ENCODE data around the gene SHB. TPM values are rescaled to one million over a fixed set of nuclear protein-coding genes. Genes with fewer than 3 reads are reported as not detected.

SHB gene
- total and polyA plus RNA-seq, 2 of the 8 experiments (the other 6 are each of a cell fraction or from before 2014, with no cell fraction given) = 4.1 to 12.6 TPM

DNA sequence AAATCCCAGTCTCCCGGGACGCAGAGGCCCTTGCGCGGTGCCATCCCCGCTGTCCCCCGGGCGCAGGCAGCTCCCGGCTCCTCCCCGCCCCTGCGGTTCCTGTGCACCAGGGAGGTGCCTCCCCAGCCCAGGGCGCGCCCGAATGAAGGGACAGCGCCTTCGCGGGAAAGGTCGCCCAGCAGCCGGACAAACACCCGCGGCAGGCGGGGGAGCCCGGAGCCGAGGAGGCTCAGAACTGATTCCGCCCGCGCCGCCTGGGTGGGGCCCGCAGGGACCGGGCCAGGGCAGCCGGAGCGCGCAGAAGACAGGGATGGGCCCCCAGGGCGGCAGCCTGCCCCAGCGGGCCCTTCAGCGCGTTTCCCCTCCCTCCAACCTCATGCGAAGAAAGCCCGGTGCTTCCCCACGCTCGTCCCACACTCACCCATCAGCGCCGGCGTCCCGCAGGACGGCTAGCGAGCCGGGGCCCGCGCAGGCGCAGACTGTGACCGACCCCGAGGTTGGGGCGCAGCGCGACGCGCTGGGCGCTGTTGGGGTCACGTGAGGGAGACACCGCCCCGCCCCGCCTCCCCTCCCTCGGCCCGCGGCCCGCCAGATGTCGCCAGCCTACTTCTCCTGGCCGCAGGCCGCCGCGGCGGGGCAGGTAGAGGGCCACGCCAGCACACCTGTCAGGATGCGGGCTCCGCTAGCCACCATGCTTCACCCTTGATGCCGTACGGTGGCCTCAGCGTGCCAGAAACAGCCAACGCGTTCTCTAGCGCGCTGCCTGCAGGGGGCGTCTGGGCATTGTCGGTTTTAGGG, 165.2 kb downstream of the SHB start, which contains the start of gene SLC25A51:
SLC25A51 (minus strand) TSS at position 481 of the 798 bp plus-strand sequence. CDS start 15,577 bp downstream, outside the sequence.
- Histone ChIP-seq H2BK12ac (ENCODE audit: low read depth, low read length) (peak within 1 kb of the TSS; percentile 69; the same call in 1 of the 2 replicates), H3K79me1 (ENCODE audit: low read depth, low read length) (peaks cover 3% of the 10 kb centered on the region; the same call in 1 of the 2 replicates), H3K27ac (ENCODE audit: low read depth, low read length) (no peak within 1 kb of the TSS; the same call in 1 of the 2 replicates), H3K4me2 (ENCODE audit: insufficient read depth in 1 of 2, low read depth in 2 of 2, low read length in 2 of 2) (peak within 1 kb of the TSS; percentile 90 to 94), H2AFZ (ENCODE audit: low read length) (peak within 1 kb of the TSS; percentile 85), H4K91ac (replicated peaks; ENCODE audit: insufficient read length, low read length) (peak within 1 kb of the TSS; percentile 71), H4K8ac (ENCODE audit: extremely low read depth, insufficient read depth, low read length) (peak within 1 kb of the TSS; percentile 84), H3K23me2 (ENCODE audit: low read depth, low read length) (peaks cover 6% of the 10 kb centered on the region), H3K4me3 (ENCODE audit: extremely low read depth in 1 of 4, insufficient read depth in 2 of 4, low read depth in 3 of 4, low read length in 4 of 4) (peak within 1 kb of the TSS; percentile 65 to 90 (median 78)), H3K79me2 (ENCODE audit: control insufficient read depth in 1 of 2, insufficient read depth in 2 of 2, low read length in 2 of 2) (0 out of 4 replicates have a peak, but pooled peaks cover 0 to 6% of the 10 kb centered on the region in 2 experiments), H3K18ac (ENCODE audit: extremely low read depth, low read length) (peak within 1 kb of the TSS; percentile 86; the same call in 1 of the 2 replicates), H4K5ac (ENCODE audit: insufficient read length, low read depth, low read length) (peak within 1 kb of the TSS; percentile 68), H3K56ac (replicated peaks; ENCODE audit: insufficient read length, low read depth, low read length) (peak within 1 kb of the TSS; percentile 85), H3K27me3 (replicated peaks in 1 of 4; ENCODE audit: control insufficient read depth in 3 of 4, extremely low read depth in 1 of 4, insufficient read depth in 3 of 4, low read length in 3 of 4) (peaks cover 0 to 3% (median 0%) of the 10 kb centered on the region in 4 experiments; a peak in 3 of 7 replicates), H3K9me3 (ENCODE audit: insufficient read depth in 2 of 2, low read depth in 1 of 2, low read length in 1 of 2) (no peaks in the 10 kb centered on the region), H4K20me1 (replicated peaks in 1 of 2; ENCODE audit: control insufficient read depth in 1 of 2, insufficient read depth in 2 of 2, low read length in 2 of 2) (peaks cover 0 to 2% of the 10 kb centered on the region in 2 experiments), H3K4ac (replicated peaks; ENCODE audit: insufficient read length, low read depth, low read length) (peak within 1 kb of the TSS; percentile 35), H3K4me1 (replicated peaks in 1 of 4; ENCODE audit: control insufficient read depth in 3 of 4, insufficient read depth in 4 of 4, low read length in 3 of 4) (peaks cover 0 to 8% (median 6%) of the 10 kb centered on the region in 4 experiments; a peak in 3 of 7 replicates), H2BK15ac (ENCODE audit: low read length) (0 out of 2 replicates have a peak within 1 kb of the TSS, but pooled peaks have one; percentile 89), H2AK5ac (ENCODE audit: low read depth, low read length) (no peak within 1 kb of the TSS), H2BK5ac (ENCODE audit: low read depth, low read length) (peak within 1 kb of the TSS; percentile 37; the same call in 1 of the 2 replicates), H3K36me3 (ENCODE audit: control insufficient read depth in 2 of 4, insufficient read depth in 4 of 4, low read length in 3 of 4) (peaks cover 0 to 6% (median 4%) of the 10 kb centered on the region in 4 experiments; a peak in 5 of 8 replicates), H3K23ac (ENCODE audit: insufficient read length) (no peak within 1 kb of the TSS), H2BK120ac (replicated peaks; ENCODE audit: low read depth, low read length) (no peak within 1 kb of the TSS), H3K9ac (replicated peaks in 1 of 4; ENCODE audit: extremely low read depth in 1 of 4, low read depth in 3 of 4, low read length in 3 of 4) (peak within 1 kb of the TSS; percentile 45 to 67 (median 62)), H2BK20ac (ENCODE audit: low read length) (no peak within 1 kb of the TSS), H3K14ac (ENCODE audit: insufficient read length) (no peak within 1 kb of the TSS)
- FAIRE-seq (peak; percentile 78), DNase-seq (ENCODE audit: low read depth in 1 of 2, low spot score in 2 of 2) (peak; percentile 89 to 98)
- ChIA-PET POLR2A (ENCODE audit: partially characterized antibody) (interaction anchor here (0.9 kb wide), 2 partner anchors 268 to 498 kb away, joined by 3 read pairs; no protein-coding TSS in a partner anchor), CTCF (ENCODE audit: partially characterized antibody) (interaction anchor here (0.6 to 2.0 kb wide), 16 partner anchors 10 to 457 kb away, joined by 3 to 9 read pairs (median 4); no protein-coding TSS in a partner anchor)
- 0% methylated on average over 44 of the region's 84 CpGs; no CpG with 5 or more reads in 1 of the 2 experiments for WGBS, 2 experiments (ENCODE audit: extremely low coverage in 1 of 2, insufficient coverage in 1 of 2, insufficient read length in 1 of 2, insufficient replicate concordance in 2 of 2, low coverage in 1 of 2, low lambda C conversion rate in 2 of 2, missing lambda C conversion rate in 1 of 2)
- TF ChIP-seq CHD2 (IDR thresholded peaks at IDR 0.05; ENCODE audit: low read length) (peak; percentile 17; the same call in 1 of the 2 replicates), TBP (IDR thresholded peaks at IDR 0.05; ENCODE audit: low read depth, low read length) (peak; percentile 24; the same call in 1 of the 2 replicates), CBX5 (IDR thresholded peaks at IDR 0.05; ENCODE audit: low read depth, low read length) (no peak), EP300 (IDR thresholded peaks at IDR 0.05; ENCODE audit: borderline replicate concordance in 1 of 2, low read depth in 2 of 2, low read length in 2 of 2) (0 out of 3 replicates have a peak, but pooled peaks of 1 of the 2 experiments have one; percentile 15), NRF1 (IDR thresholded peaks at IDR 0.05; ENCODE audit: low read depth, low read length) (peak; percentile 63), POLR2AphosphoS5 (IDR thresholded peaks at IDR 0.05; ENCODE audit: low read depth, low read length) (peak; percentile 50; the same call in 1 of the 2 replicates), KDM4A (IDR thresholded peaks at IDR 0.05; ENCODE audit: low read depth, low read length, severe bottlenecking) (no peak), CEBPB (IDR thresholded peaks at IDR 0.05; ENCODE audit: low read depth, low read length) (peak; percentile 74; the same call in 1 of the 2 replicates), E2F6 (IDR thresholded peaks at IDR 0.05) (peak; percentile 57), EGR1 (IDR thresholded peaks at IDR 0.05; ENCODE audit: borderline replicate concordance, low read depth, low read length) (0 out of 2 replicates have a peak, but pooled peaks have one; percentile 14)
